ENCODE results near the gene ZNF292.

- TF ChIP-seq POLR2A (IDR thresholded peaks at IDR 0.05; ENCODE audit: low read length), result no peak
- TF ChIP-seq GATA1 (IDR thresholded peaks at IDR 0.05; ENCODE audit: low read depth, low read length), result no peak
These were observed 96.4 kb downstream of the ZNF292 start for GRCh38 chr6:87251725-87252124.

All from erythroblast (primary cell).